ENCODE measurements around the gene TMEM140.

The TMEM140 gene

GRCh38 chr7:135175931-135176330 lies 28.1 kb downstream of the TMEM140 start:
- H3K4me3 ChIP-seq (ENCODE audit: low read depth, low read length) = no peak overlapping the region
- TF ChIP-seq, protein P1, sequence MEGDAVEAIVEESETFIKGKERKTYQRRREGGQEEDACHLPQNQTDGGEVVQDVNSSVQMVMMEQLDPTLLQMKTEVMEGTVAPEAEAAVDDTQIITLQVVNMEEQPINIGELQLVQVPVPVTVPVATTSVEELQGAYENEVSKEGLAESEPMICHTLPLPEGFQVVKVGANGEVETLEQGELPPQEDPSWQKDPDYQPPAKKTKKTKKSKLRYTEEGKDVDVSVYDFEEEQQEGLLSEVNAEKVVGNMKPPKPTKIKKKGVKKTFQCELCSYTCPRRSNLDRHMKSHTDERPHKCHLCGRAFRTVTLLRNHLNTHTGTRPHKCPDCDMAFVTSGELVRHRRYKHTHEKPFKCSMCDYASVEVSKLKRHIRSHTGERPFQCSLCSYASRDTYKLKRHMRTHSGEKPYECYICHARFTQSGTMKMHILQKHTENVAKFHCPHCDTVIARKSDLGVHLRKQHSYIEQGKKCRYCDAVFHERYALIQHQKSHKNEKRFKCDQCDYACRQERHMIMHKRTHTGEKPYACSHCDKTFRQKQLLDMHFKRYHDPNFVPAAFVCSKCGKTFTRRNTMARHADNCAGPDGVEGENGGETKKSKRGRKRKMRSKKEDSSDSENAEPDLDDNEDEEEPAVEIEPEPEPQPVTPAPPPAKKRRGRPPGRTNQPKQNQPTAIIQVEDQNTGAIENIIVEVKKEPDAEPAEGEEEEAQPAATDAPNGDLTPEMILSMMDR (conservative IDR thresholded peaks at IDR 0.05; ENCODE audit: low read depth, low read length) = no peak
- DNase-seq (ENCODE audit: low read depth) = no peak

- TF ChIP-seq, protein P1 (conservative IDR thresholded peaks at IDR 0.05; ENCODE audit: low read depth, low read length) = no peak
- H3K4me3 ChIP-seq (ENCODE audit: low read depth, low read length) = no peak overlapping the region
- no peak for DNase-seq (ENCODE audit: low read depth)
Measured at GRCh38 chr7:135177028-135177696, 29.3 kb downstream of the TMEM140 start.

GRCh38 chr7:135178364-135178763 lies 30.5 kb downstream of the TMEM140 start:
- DNase-seq (ENCODE audit: low read depth) = no peak
- TF ChIP-seq, protein P1 (conservative IDR thresholded peaks at IDR 0.05; ENCODE audit: low read depth, low read length) = no peak
- no peak overlapping the region for H3K4me3 ChIP-seq (ENCODE audit: low read depth, low read length)

GRCh38 chr7:135179321-135179925 lies 31.6 kb downstream of the TMEM140 start:
- H3K4me3 ChIP-seq (ENCODE audit: low read depth, low read length) = no peak overlapping the region
- TF ChIP-seq, protein P1 (conservative IDR thresholded peaks at IDR 0.05; ENCODE audit: low read depth, low read length) = no peak
- no peak for DNase-seq (ENCODE audit: low read depth)

DNA sequence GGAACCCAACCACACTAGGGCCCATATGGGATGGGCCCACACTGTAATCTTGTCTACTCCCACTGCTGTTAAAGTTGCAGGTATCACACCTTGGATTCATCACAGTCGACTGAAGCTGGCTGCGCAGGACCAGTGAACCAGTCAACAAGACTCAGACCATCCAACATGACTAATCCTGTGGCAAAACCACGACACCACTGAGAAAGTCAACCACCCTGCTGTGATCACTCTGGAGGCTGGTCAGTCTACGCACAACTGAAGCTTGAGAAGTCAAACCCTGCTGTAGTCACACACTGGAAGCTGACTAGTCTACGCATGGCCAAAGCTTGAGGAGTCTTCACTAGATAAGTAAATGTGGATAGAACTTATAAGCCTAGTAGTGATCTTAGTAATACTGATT lies 32.2 kb downstream of the TMEM140 start:
- DNase-seq (ENCODE audit: low read depth) = no peak
- TF ChIP-seq, protein P1 (conservative IDR thresholded peaks at IDR 0.05; ENCODE audit: low read depth, low read length) = no peak
- H3K4me3 ChIP-seq (ENCODE audit: low read depth, low read length) = no peak overlapping the region

GRCh38 chr7:135181261-135181928 lies 33.5 kb downstream of the TMEM140 start:
- no peak overlapping the region for H3K4me3 ChIP-seq (ENCODE audit: low read depth, low read length)
- TF ChIP-seq, protein P1 (conservative IDR thresholded peaks at IDR 0.05; ENCODE audit: low read depth, low read length) = no peak
- DNase-seq (ENCODE audit: low read depth) = no peak

All from choroid plexus epithelial cell (primary cell).